Measurements from ENCODE around the gene ACTG2. TPM values are rescaled to one million over a fixed set of nuclear protein-coding genes. Genes with fewer than 3 reads are reported as not detected.

The ACTG2 gene
- polyA plus RNA-seq, 3 donors: not detected

- peaks cover 0 to 4% (median 3%) of the 10 kb centered on the region in 3 donors for H3K27me3 Mint-ChIP-seq (ENCODE audit: low read depth in 3 of 3)
- no peak for TF ChIP-seq CTCF (IDR thresholded peaks at IDR 0.05)
- H3K4me1 Mint-ChIP-seq: peaks cover 3% of the 10 kb centered on the region
- H3K4me3 Mint-ChIP-seq: no peak overlapping the region
- H3K27ac Mint-ChIP-seq: no peak overlapping the region
- H2AFZ ChIP-seq (ENCODE audit: insufficient read depth, low read depth, low read length, poor library complexity, severe bottlenecking): no peak overlapping the region
- no peaks in the 10 kb centered on the region for H3K27me3 ChIP-seq (ENCODE audit: control insufficient read depth in 2 of 2, insufficient read depth in 2 of 2, low read length in 2 of 2)
- WGBS (ENCODE audit: insufficient coverage): 96% methylated on average over 5 of the region's 9 CpGs
- no peaks in the 10 kb centered on the region for H3K36me3 Mint-ChIP-seq
- H3K4me3 ChIP-seq (replicated peaks in 1 of 3; ENCODE audit: low read depth in 2 of 3, low read length in 3 of 3): no peak overlapping the region
- no peaks in the 10 kb centered on the region for H3K4me1 ChIP-seq (ENCODE audit: control insufficient read depth in 1 of 2, insufficient read depth in 2 of 2, low read length in 2 of 2)
- intact Hi-C loops (cut with micrococcal nuclease): no loop called here
- no peaks in the 10 kb centered on the region for H4K20me1 ChIP-seq (ENCODE audit: insufficient read depth, low read length)
- H3K9me3 Mint-ChIP-seq: peaks cover 0 to 4% (median 0%) of the 10 kb centered on the region in 7 donors
- no peaks in the 10 kb centered on the region for H3K79me2 ChIP-seq (ENCODE audit: insufficient read depth, low read length)
- H3K9me3 ChIP-seq (replicated peaks in 1 of 2; ENCODE audit: control insufficient read depth in 1 of 2, insufficient read depth in 1 of 2, low read length in 2 of 2): no peaks in the 10 kb centered on the region
- no peaks in the 10 kb centered on the region for H3K36me3 ChIP-seq (replicated peaks in 1 of 2; ENCODE audit: control insufficient read depth in 1 of 2, insufficient read depth in 2 of 2, low read length in 2 of 2)
- H3K27ac ChIP-seq (ENCODE audit: low read depth in 1 of 2, low read length in 2 of 2): no peak overlapping the region
- H3K9ac ChIP-seq (ENCODE audit: insufficient read depth, low read length, poor library complexity, severe bottlenecking): no peak overlapping the region
- H3K4me2 ChIP-seq (replicated peaks; ENCODE audit: extremely low read depth, low read length, poor library complexity, severe bottlenecking): no peak overlapping the region
- DNase-seq: no peak
Observed at GRCh38 chr2:73890301-73891092, 2.3 kb upstream of the ACTG2 start.

GRCh38 chr2:73891276-73891901 is 1.4 kb upstream of the ACTG2 start:
- H3K27ac Mint-ChIP-seq: peak overlapping the region in 1 of 7 donors; percentile 16

More at GRCh38 chr2:73891276-73891901, 1.4 kb upstream of the ACTG2 start:
- Mint-ChIP-seq H3K4me1 (peaks cover 6% of the 10 kb centered on the region), H3K4me3 (no peak overlapping the region), H3K9me3 (peaks cover 0 to 2% (median 0%) of the 10 kb centered on the region in 7 donors), H3K27me3 (ENCODE audit: low read depth in 3 of 3) (peaks cover 0 to 5% (median 4%) of the 10 kb centered on the region in 3 donors), H3K36me3 (no peaks in the 10 kb centered on the region)
- no peak overlapping the region for H3K27ac ChIP-seq (ENCODE audit: low read depth in 1 of 2, low read length in 2 of 2)
- H4K20me1 ChIP-seq (ENCODE audit: insufficient read depth, low read length): no peaks in the 10 kb centered on the region
- H3K27me3 ChIP-seq (ENCODE audit: control insufficient read depth in 2 of 2, insufficient read depth in 2 of 2, low read length in 2 of 2): no peaks in the 10 kb centered on the region
- H3K4me2 ChIP-seq (replicated peaks; ENCODE audit: extremely low read depth, low read length, poor library complexity, severe bottlenecking): no peak overlapping the region
- WGBS (ENCODE audit: insufficient coverage): 93% methylated on average over 5 of the region's 5 CpGs
- H3K4me3 ChIP-seq (replicated peaks in 1 of 3; ENCODE audit: low read depth in 2 of 3, low read length in 3 of 3): no peak overlapping the region
- H3K9me3 ChIP-seq (replicated peaks in 1 of 2; ENCODE audit: control insufficient read depth in 1 of 2, insufficient read depth in 1 of 2, low read length in 2 of 2): no peaks in the 10 kb centered on the region
- no peak overlapping the region for H3K9ac ChIP-seq (ENCODE audit: insufficient read depth, low read length, poor library complexity, severe bottlenecking)
- peaks cover under 1% of the 10 kb centered on the region in 2 donors for H3K4me1 ChIP-seq (ENCODE audit: control insufficient read depth in 1 of 2, insufficient read depth in 2 of 2, low read length in 2 of 2)
- intact Hi-C loops (cut with micrococcal nuclease): no loop called here
- H3K36me3 ChIP-seq (replicated peaks in 1 of 2; ENCODE audit: control insufficient read depth in 1 of 2, insufficient read depth in 2 of 2, low read length in 2 of 2): no peaks in the 10 kb centered on the region
- no peak for DNase-seq
- H3K79me2 ChIP-seq (ENCODE audit: insufficient read depth, low read length): no peaks in the 10 kb centered on the region
- no peak overlapping the region for H2AFZ ChIP-seq (ENCODE audit: insufficient read depth, low read depth, low read length, poor library complexity, severe bottlenecking)
- TF ChIP-seq CTCF (IDR thresholded peaks at IDR 0.05): no peak

Measured in CD14-positive monocyte (primary cell).